ENCODE measurements around the gene TMEM240. TPM values are rescaled to one million over a fixed set of nuclear protein-coding genes. Genes with fewer than 3 reads are reported as not detected.

TMEM240 gene
- total and polyA plus RNA-seq, 9 of the 15 experiments (the other 6 are each of a cell fraction or from before 2014, with no cell fraction given): 0.24 to 2.0 (median 0.69) TPM; not detected in 5

GRCh38 chr1:1551524-1552262, 11.3 kb upstream of the TMEM240 start:
- intact Hi-C loops (cut with micrococcal nuclease) (no loop called here), in situ Hi-C loops (cut with MboI) (no loop called here)
- Histone ChIP-seq H3K4me2 (ENCODE audit: insufficient read depth, low read length) (no peak overlapping the region), H3K9me1 (ENCODE audit: control insufficient read depth, insufficient read depth, low read length) (peaks cover 9% of the 10 kb centered on the region), H3K27ac (ENCODE audit: extremely low read depth, low read depth, low read length) (no peak overlapping the region), H3K9me3 (replicated peaks; ENCODE audit: control insufficient read depth, insufficient read depth, low read depth, low read length) (no peaks in the 10 kb centered on the region; the same call in 1 of the 2 replicates), H3K4me3 (no peak overlapping the region), H3K4me1 (replicated peaks in 1 of 2; ENCODE audit: control insufficient read depth in 2 of 2, insufficient read depth in 2 of 2, low read length in 2 of 2) (peaks cover 0 to 46% of the 10 kb centered on the region in 2 experiments; a peak in 3 of 5 replicates), H3K36me3 (ENCODE audit: control insufficient read depth, insufficient read depth, low read length) (peaks cover 62% of the 10 kb centered on the region; the same call in 2 of the 3 replicates), H3K9ac (ENCODE audit: insufficient read depth in 1 of 2, low read depth in 2 of 2, low read length in 2 of 2) (peak overlapping the region in 1 of 2 experiments; percentile 49; a peak in 1 of 4 replicates), H3K27me3 (ENCODE audit: control insufficient read depth in 2 of 2, insufficient read depth in 2 of 2, low read length in 2 of 2) (no peaks in the 10 kb centered on the region), H4K20me1 (replicated peaks; ENCODE audit: control insufficient read depth, insufficient read depth, low read length) (peaks cover 31% of the 10 kb centered on the region), H3K79me2 (ENCODE audit: control insufficient read depth, insufficient read depth, low read length) (peaks cover 54% of the 10 kb centered on the region), H2AFZ (ENCODE audit: low read depth, low read length) (no peak overlapping the region)
- 89% methylated on average over 33 of the region's 33 CpGs for WGBS (ENCODE audit: insufficient coverage, low coverage, missing lambda C conversion rate)
- CTCF ChIA-PET (ENCODE audit: low intra/inter-chr PET ratio): no interaction called here
- ATAC-seq (no peak), FAIRE-seq (no peak), DNase-seq (ENCODE audit: extremely low read depth in 1 of 4, low spot score in 3 of 4) (no peak)
- BruUV-seq (replicated peaks): no TSS peak
- POLR2A ChIA-PET: interaction anchor here (0.9 to 1.5 kb wide), 3 partner anchors 8 to 23 kb away, joined by 3 to 4 read pairs (median 3); no protein-coding TSS in a partner anchor
- TF ChIP-seq POLR2G (IDR thresholded peaks at IDR 0.05; ENCODE audit: low read depth, low read length): peak; percentile 75
- TF ChIP-seq ZBTB12 (CRISPR knock-in tag; IDR thresholded peaks at IDR 0.05): no peak
- TF ChIP-seq ZBTB33 (CRISPR knock-in tag; IDR thresholded peaks at IDR 0.05): peak; percentile 87
- peak; percentile 52 for TF ChIP-seq RBM22 (IDR thresholded peaks at IDR 0.05; ENCODE audit: low read depth, low read length, poor library complexity, severe bottlenecking)
